ENCODE measurements around the gene MRPL38.
"Not testable (repeated sequence)": the region's sequence is repeated elsewhere in the genome, so short reads cannot be mapped to it uniquely, and the experiment has no call there.

MRPL38 gene

GRCh38 chr17:75896415-75897159 is 8.1 kb downstream of the MRPL38 start, which contains the start of gene TRIM65:
TSS of gene TRIM65 (minus strand) at chr17:75896951. CDS start at chr17:75896937, 14 bp downstream.
- DNase-seq, result peak; percentile 55 to 78 (median 61)

- no peak for DNase-seq
Observed at GRCh38 chr17:75895370-75896155, 9.1 kb downstream of the MRPL38 start.

GRCh38 chr17:75894049-75894733 is 10.5 kb downstream of the MRPL38 start:
- no peak for DNase-seq

- DNase-seq, result no peak
Observed at GRCh38 chr17:75893305-75894048, 11.2 kb downstream of the MRPL38 start.

GRCh38 chr17:75892556-75893224 is 12.0 kb downstream of the MRPL38 start:
- DNase-seq, result no peak

- no peak for DNase-seq
Observed at GRCh38 chr17:75891605-75892555, 12.8 kb downstream of the MRPL38 start.

- DNase-seq, result no peak
Observed at GRCh38 chr17:75891022-75891604, 13.6 kb downstream of the MRPL38 start.

GRCh38 chr17:75889454-75889853 is 15.2 kb downstream of the MRPL38 start:
- no peak for DNase-seq

- DNase-seq, result no peak
Observed at GRCh38 chr17:75888484-75888883, 16.2 kb downstream of the MRPL38 start.

GRCh38 chr17:75885860-75886259 is 18.8 kb downstream of the MRPL38 start:
- DNase-seq, result not testable (repeated sequence)

GRCh38 chr17:75885431-75885830 is 19.3 kb downstream of the MRPL38 start:
- no peak for DNase-seq

- no peak for DNase-seq
Observed at GRCh38 chr17:75881678-75882454, 22.8 kb downstream of the MRPL38 start.

- DNase-seq, result no peak
Observed at GRCh38 chr17:75880266-75880665, 24.4 kb downstream of the MRPL38 start.

- DNase-seq, result no peak
Observed at GRCh38 chr17:75878174-75878998, 26.3 kb downstream of the MRPL38 start, which contains the start of gene TRIM47. TSS of gene TRIM47 (minus strand) at chr17:75878581. CDS start at chr17:75878548, 33 bp downstream.

- DNase-seq, result peak; percentile 55 to 81 (median 65)
Observed at GRCh38 chr17:75877752-75878173, 26.9 kb downstream of the MRPL38 start.

GRCh38 chr17:75876938-75877751 is 27.5 kb downstream of the MRPL38 start:
- DNase-seq, result peak in 1 of 5 donors; percentile 34

- peak; percentile 52 to 84 (median 60) for DNase-seq
Observed at GRCh38 chr17:75876190-75876937, 28.3 kb downstream of the MRPL38 start.

All from T-helper 1 cell (primary cell).